ENCODE results near the gene DUSP22. TPM values are rescaled to one million over a fixed set of nuclear protein-coding genes. Genes with fewer than 3 reads are reported as not detected.

The DUSP22 gene
- total and polyA plus RNA-seq, 2 donors (not counting 1 experiment from before 2014, with no cell fraction given), result 117 to 133 TPM

DNA sequence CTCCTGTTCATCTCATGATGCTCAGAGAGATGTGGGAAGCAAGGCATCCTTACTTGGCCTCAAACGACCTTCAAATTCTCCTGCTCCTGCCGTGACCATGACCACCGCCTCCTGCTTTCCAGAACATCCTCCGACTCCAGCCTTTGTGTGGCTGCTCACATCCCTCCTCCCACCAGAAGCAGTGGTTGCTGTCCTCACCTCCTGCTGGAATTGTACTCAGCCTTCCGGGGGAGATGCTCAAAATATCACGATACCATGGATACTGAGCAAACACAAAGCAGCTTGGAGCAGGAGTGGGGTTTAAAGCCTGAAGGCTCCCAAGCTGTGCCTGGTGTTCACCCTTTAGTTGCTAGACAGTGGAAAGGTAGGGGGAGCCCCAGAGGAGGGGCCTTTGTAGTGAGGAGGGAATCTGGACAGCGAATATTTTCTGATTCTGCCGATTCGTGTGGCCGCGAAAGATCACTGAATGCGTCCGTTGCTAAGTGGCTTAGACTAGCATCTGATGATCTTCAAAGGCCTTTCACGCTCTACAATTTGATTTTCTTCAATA, 9.3 kb upstream of the DUSP22 start:
- Histone ChIP-seq H3K36me3 (replicated peaks in 1 of 2; ENCODE audit: control extremely low read depth in 1 of 2, control insufficient read depth in 1 of 2, extremely low read depth in 1 of 2, insufficient read depth in 2 of 2, low read length in 1 of 2) (peaks cover 0 to 27% of the 10 kb centered on the region in 2 experiments), H2AFZ (ENCODE audit: insufficient read depth, low read depth, low read length, poor library complexity, severe bottlenecking) (no peak overlapping the region), H3K27me3 (replicated peaks in 1 of 4; ENCODE audit: control extremely low read depth in 1 of 4, control insufficient read depth in 3 of 4, insufficient read depth in 4 of 4, low read length in 3 of 4) (no peaks in the 10 kb centered on the region), H3K79me2 (ENCODE audit: control insufficient read depth, insufficient read depth, low read length) (peaks cover 3% of the 10 kb centered on the region), H3K27ac (ENCODE audit: low read length in 2 of 2) (no peak overlapping the region), H3K4me3 (ENCODE audit: control extremely low read depth in 1 of 5, extremely low read depth in 1 of 5, insufficient read depth in 1 of 5, low read depth in 2 of 5, low read length in 4 of 5) (no peak overlapping the region), H3K4me1 (ENCODE audit: control insufficient read depth in 2 of 2, insufficient read depth in 2 of 2, low read length in 2 of 2) (peaks cover 25 to 30% of the 10 kb centered on the region in 2 donors), H3K4me2 (replicated peaks; ENCODE audit: low read depth, low read length, poor library complexity, severe bottlenecking) (no peak overlapping the region), H3K9me3 (ENCODE audit: control extremely low read depth in 1 of 3, control insufficient read depth in 2 of 3, insufficient read depth in 1 of 3, low read length in 2 of 3) (no peaks in the 10 kb centered on the region), H3K9ac (ENCODE audit: low read length) (no peak overlapping the region), H4K20me1 (ENCODE audit: control insufficient read depth, insufficient read depth, low read length, poor library complexity, severe bottlenecking) (no peaks in the 10 kb centered on the region)
- ATAC-seq (ENCODE audit: low read depth), result no peak
- no peak for TF ChIP-seq EZH2 (IDR thresholded peaks at IDR 0.05; ENCODE audit: borderline replicate concordance, insufficient read depth, low read depth, low read length, poor library complexity, severe bottlenecking)
- TF ChIP-seq, protein P1, sequence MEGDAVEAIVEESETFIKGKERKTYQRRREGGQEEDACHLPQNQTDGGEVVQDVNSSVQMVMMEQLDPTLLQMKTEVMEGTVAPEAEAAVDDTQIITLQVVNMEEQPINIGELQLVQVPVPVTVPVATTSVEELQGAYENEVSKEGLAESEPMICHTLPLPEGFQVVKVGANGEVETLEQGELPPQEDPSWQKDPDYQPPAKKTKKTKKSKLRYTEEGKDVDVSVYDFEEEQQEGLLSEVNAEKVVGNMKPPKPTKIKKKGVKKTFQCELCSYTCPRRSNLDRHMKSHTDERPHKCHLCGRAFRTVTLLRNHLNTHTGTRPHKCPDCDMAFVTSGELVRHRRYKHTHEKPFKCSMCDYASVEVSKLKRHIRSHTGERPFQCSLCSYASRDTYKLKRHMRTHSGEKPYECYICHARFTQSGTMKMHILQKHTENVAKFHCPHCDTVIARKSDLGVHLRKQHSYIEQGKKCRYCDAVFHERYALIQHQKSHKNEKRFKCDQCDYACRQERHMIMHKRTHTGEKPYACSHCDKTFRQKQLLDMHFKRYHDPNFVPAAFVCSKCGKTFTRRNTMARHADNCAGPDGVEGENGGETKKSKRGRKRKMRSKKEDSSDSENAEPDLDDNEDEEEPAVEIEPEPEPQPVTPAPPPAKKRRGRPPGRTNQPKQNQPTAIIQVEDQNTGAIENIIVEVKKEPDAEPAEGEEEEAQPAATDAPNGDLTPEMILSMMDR (IDR thresholded peaks at IDR 0.05), result no peak
- no peak overlapping the region for H3K27ac Mint-ChIP-seq
- no peak overlapping the region for H3K4me3 Mint-ChIP-seq
- 97% methylated on average over 11 of the region's 14 CpGs for WGBS (ENCODE audit: insufficient coverage)
- no peaks in the 10 kb centered on the region for H3K27me3 Mint-ChIP-seq
- intact Hi-C loops (cut with micrococcal nuclease), result no loop called here
- ChIA-PET CTCF (no interaction called here), POLR2A (no interaction called here)
- peaks cover 25% of the 10 kb centered on the region for H3K4me1 Mint-ChIP-seq
- no peaks in the 10 kb centered on the region for H3K9me3 Mint-ChIP-seq (ENCODE audit: insufficient read depth)
- no peak for DNase-seq

- Mint-ChIP-seq H3K27me3 (no peaks in the 10 kb centered on the region), H3K4me1 (peaks cover 40% of the 10 kb centered on the region), H3K27ac (no peak overlapping the region), H3K4me3 (no peak overlapping the region), H3K9me3 (ENCODE audit: insufficient read depth) (no peaks in the 10 kb centered on the region)
- Histone ChIP-seq H3K9ac (ENCODE audit: low read length) (no peak overlapping the region), H2AFZ (ENCODE audit: insufficient read depth, low read depth, low read length, poor library complexity, severe bottlenecking) (no peak overlapping the region), H3K36me3 (replicated peaks in 1 of 2; ENCODE audit: control extremely low read depth in 1 of 2, control insufficient read depth in 1 of 2, extremely low read depth in 1 of 2, insufficient read depth in 2 of 2, low read length in 1 of 2) (peaks cover 0 to 27% of the 10 kb centered on the region in 2 experiments), H3K9me3 (ENCODE audit: control extremely low read depth in 1 of 3, control insufficient read depth in 2 of 3, insufficient read depth in 1 of 3, low read length in 2 of 3) (no peaks in the 10 kb centered on the region), H3K27me3 (replicated peaks in 1 of 4; ENCODE audit: control extremely low read depth in 1 of 4, control insufficient read depth in 3 of 4, insufficient read depth in 4 of 4, low read length in 3 of 4) (no peaks in the 10 kb centered on the region), H3K79me2 (ENCODE audit: control insufficient read depth, insufficient read depth, low read length) (peaks cover 3% of the 10 kb centered on the region), H3K4me2 (replicated peaks; ENCODE audit: low read depth, low read length, poor library complexity, severe bottlenecking) (no peak overlapping the region), H3K27ac (ENCODE audit: low read length in 2 of 2) (no peak overlapping the region), H4K20me1 (ENCODE audit: control insufficient read depth, insufficient read depth, low read length, poor library complexity, severe bottlenecking) (no peaks in the 10 kb centered on the region), H3K4me1 (ENCODE audit: control insufficient read depth in 2 of 2, insufficient read depth in 2 of 2, low read length in 2 of 2) (peaks cover 40 to 46% of the 10 kb centered on the region in 2 donors), H3K4me3 (ENCODE audit: control extremely low read depth in 1 of 5, extremely low read depth in 1 of 5, insufficient read depth in 1 of 5, low read depth in 2 of 5, low read length in 4 of 5) (no peak overlapping the region)
- CTCF ChIA-PET, result interaction anchor here (1.4 kb wide), 1 partner anchor 57 kb away, joined by 5 read pairs; no protein-coding TSS in a partner anchor
- TF ChIP-seq EZH2 (IDR thresholded peaks at IDR 0.05; ENCODE audit: borderline replicate concordance, insufficient read depth, low read depth, low read length, poor library complexity, severe bottlenecking), result no peak
- TF ChIP-seq, protein P1 (IDR thresholded peaks at IDR 0.05), result no peak
- intact Hi-C loops (cut with micrococcal nuclease), result no loop called here
- DNase-seq (no peak), ATAC-seq (ENCODE audit: low read depth) (no peak)
- 95% methylated on average over 2 of the region's 4 CpGs for WGBS (ENCODE audit: insufficient coverage)
- POLR2A ChIA-PET, result no interaction called here
Measured at GRCh38 chr6:284486-284885, 7.8 kb upstream of the DUSP22 start.
